Effector CD8-positive, alpha-beta T cell (primary cell): ENCODE data around the gene ASIC1.
"Not testable (repeated sequence)": the region's sequence is repeated elsewhere in the genome, so short reads cannot be mapped to it uniquely, and the experiment has no call there.

Experiments used
- DNase-seq: peaks from one replicate; lab custom pipeline; 2025; lab: John Stamatoyannopoulos, UW
- total RNA-seq, 4 experiments: gene quantifications; one replicate each; lab custom pipeline; 2026; lab: John Stamatoyannopoulos, UW

The ASIC1 gene
- 0.19 to 5.9 (median 3.8) reads per million in 4 experiments for total RNA-seq

- DNase-seq, result peak; percentile 31
These were observed at the start of gene ASIC1 for GRCh38 chr12:50057000-50057841. TSS of gene ASIC1 (plus strand) at chr12:50057596. CDS start at chr12:50058767, 1,171 bp downstream.

DNA sequence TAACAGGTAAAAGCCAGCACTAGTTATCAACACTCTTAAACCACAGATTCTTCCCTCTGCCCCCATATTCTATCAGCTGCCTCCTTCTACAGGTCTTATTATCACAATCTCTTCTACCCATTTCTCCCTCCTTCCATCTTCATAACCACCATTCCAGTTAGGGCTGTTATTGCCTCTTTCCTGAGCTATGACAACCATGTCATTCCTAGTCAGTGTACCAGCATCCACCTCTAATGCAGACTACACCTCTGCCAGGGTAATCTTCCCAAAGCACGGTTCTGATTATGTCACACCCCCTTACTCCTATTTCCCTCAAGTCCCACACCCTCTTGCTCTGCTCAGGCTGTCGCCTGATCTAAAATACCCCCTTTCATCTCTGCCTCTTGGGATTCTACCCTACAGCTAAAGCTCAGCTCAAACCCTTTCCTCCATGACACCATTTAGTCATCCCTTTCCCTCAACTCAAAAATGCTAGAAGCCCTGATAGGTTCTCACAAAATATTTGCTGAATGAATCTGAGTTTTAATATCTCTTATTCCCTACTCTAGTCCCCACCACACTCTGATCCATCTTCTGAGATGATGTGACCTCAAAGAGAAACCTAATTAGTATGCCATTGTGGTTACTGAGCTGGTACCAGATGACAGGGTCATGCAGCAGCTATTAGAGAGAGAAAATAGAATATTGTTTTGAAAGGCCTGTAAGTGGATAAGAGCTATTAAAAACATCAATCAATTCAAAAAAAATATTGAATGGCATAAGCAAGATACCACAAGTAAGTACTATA lies 43.8 kb upstream of the ASIC1 start:
- DNase-seq, result no peak

GRCh38 chr12:50014342-50014741 lies 43.1 kb upstream of the ASIC1 start:
- DNase-seq, result no peak

GRCh38 chr12:50016501-50017475 lies 40.6 kb upstream of the ASIC1 start:
- no peak for DNase-seq

- DNase-seq, result no peak
These were observed 39.8 kb upstream of the ASIC1 start for GRCh38 chr12:50017641-50018040.

- DNase-seq, result no peak
These were observed 39.2 kb upstream of the ASIC1 start for GRCh38 chr12:50018154-50018553.

GRCh38 chr12:50018968-50019367 lies 38.4 kb upstream of the ASIC1 start:
- DNase-seq, result no peak

- DNase-seq, result no peak
These were observed 37.9 kb upstream of the ASIC1 start for GRCh38 chr12:50019524-50019923.

GRCh38 chr12:50021031-50021430 lies 36.4 kb upstream of the ASIC1 start:
- no peak for DNase-seq

GRCh38 chr12:50022903-50023302 lies 34.5 kb upstream of the ASIC1 start:
- DNase-seq, result no peak

- no peak for DNase-seq
These were observed 33.2 kb upstream of the ASIC1 start for GRCh38 chr12:50024227-50024626.

- DNase-seq, result no peak
These were observed 32.6 kb upstream of the ASIC1 start for GRCh38 chr12:50024805-50025186.

DNA sequence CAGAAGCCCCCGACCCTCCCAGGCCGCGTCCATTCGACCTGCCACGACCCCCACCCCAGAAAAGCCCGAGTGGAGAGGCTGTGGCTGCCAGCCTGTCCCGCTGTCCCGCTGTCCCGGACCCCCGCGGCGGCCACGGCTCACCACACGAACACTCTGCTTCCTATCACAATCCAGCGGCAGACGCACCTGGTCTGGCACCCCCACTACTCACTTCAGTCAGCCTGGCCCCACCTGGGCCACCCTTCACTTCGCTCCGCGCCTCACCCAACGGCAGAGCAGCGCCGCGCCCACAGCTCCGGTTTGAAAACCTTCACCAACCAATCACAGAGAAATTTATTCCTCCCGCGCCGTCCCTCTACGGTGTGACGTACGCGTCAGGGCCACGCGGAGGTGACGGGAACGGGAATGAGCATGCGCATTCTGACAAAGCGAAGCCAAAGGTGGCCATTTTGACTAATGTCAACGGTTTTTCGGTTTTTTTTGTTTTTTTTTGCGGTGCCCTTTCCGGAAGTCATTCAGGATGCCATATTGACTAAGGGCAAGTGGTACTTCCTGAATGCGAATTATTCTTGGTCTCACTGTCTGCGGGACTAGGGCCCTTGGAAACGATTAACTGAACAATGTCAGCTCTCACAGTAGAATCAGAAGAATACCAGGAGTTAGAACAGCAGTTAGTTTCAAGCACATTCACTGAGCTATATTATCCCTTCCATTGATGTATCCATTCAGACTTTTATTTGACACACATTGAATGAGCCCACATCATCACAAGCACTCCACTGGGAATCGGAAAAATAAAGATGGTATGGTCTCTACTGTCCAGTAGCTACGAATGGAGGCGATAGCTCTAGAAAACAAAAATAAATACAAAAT lies 32.0 kb upstream of the ASIC1 start, which contains the start of gene RACGAP1:
RACGAP1 (minus strand) TSS at position 308 of the 873 bp plus-strand sequence. CDS start 8,779 bp downstream, outside the sequence.
- peak; percentile 94 for DNase-seq

DNA sequence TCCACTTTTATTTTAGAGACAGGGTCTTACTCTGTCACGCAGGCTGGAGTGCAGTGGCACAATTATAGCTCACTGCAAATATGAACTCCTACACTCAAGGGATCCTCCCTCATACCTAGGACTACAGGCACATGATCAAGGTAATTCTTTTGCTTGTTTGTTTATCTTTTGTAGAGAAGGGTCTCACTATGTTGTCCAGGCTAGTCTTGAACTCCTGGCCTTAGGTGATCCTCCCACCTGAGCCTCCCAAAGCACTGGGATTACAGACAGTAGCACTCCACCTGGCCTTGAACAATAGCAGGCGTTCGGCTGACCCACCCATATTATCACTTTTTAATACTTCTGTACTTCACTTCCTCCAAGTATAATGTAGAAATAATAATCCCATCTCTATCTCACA lies 30.7 kb upstream of the ASIC1 start:
- DNase-seq, result no peak

DNA sequence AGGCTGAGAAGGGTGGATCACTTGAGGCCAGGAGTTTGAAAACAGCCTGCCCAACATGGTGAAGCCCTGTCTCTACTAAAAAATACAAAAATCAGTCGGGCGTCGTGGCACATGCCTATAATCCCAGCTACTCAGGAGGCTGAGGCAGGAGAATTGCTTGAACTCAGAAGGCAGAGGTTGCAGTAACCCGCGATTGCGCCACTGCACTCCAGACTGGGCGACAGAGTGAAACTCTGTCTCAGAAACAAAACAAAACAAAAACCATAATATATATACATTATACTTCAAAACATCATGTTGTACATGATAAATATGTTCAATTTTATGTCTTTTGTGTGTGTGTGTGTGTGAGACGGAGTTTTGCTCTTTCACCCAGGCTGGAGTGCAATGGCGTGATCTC lies 26.9 kb upstream of the ASIC1 start:
- not testable (repeated sequence) for DNase-seq

GRCh38 chr12:50032515-50032853 lies 24.9 kb upstream of the ASIC1 start:
- DNase-seq, result no peak

- DNase-seq, result no peak
These were observed 24.4 kb upstream of the ASIC1 start for GRCh38 chr12:50032854-50033581.

GRCh38 chr12:50038336-50038735 lies 19.1 kb upstream of the ASIC1 start:
- DNase-seq, result no peak

DNA sequence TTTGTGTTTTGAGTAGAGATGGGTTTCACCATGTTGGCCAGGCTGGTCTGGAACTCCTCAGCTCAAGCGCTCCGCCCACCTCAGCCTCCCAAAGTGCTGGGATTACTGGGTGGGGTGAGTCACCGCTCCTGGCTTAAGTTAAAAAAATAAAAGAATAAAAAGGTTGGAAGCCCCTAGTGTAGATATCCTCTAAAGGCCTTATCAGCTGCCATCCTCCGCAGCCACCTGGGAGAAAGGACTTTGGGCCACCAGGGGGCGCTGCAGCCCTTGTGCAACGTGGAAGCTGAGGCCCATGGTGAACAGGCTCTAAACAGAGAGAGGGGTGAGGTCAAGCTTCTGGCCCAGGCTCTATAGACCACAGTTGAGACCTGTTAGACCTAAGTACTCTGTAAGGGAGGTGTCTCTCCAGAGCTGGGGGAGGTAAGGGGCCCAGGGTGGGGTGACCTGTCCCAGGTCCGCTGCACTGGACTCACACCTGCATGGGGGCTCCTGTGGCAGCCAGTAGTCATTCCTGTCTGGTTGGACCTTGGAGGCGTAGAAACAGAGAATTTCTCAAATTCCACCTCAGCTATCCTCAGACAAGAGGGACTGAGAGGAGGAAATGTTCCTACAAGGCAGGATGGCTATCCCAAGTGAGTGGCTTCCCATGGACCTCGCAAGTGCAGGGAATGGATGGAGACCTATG lies 18.1 kb upstream of the ASIC1 start:
- peak; percentile 77 for DNase-seq
